H1 (cell line): ENCODE data around the gene RAD23B. TPM values are rescaled to one million over a fixed set of nuclear protein-coding genes. Genes with fewer than 3 reads are reported as not detected.

Experiments
- CTCF ChIA-PET: fragments of 300-600 bp; sonication (Branson Sonifier 250); formaldehyde crosslinking; loops from one replicate; lab custom pipeline; 2021; ENCODE audit not compliant: partially characterized antibody; lab: Charles Lee
- POLR2A ChIA-PET: fragments of 300-600 bp; sonication (Branson Sonifier 250); formaldehyde crosslinking; loops from one replicate; lab custom pipeline; 2021; ENCODE audit warnings: inconsistent platforms; ENCODE audit not compliant: partially characterized antibody; lab: Charles Lee
- DNase-seq, 2 experiments: peaks; one replicate each; pipeline versions ENCODE4 v3.0.0 to v3.0.0-alpha.2; 2010 to 2022; ENCODE audit warnings: low spot score in 2 of 2, low read depth in 1 of 2, mixed read lengths in 1 of 2
- FAIRE-seq: peaks from 2 replicates; lab custom pipeline; 2011; peaks lifted over from hg19 to GRCh38; lab: Jason Lieb, UNC
- H2AFZ ChIP-seq: 2 replicates; pipeline ENCODE4 v1.8.1; 2012; ENCODE audit warnings: low read length, inconsistent platforms
- H2AK5ac ChIP-seq: 2 replicates; pipeline ENCODE4 v1.6.1; 2013; ENCODE audit warnings: low read depth, low read length
- H2BK120ac ChIP-seq: replicated peaks from 2 replicates; pipeline ENCODE3; 2013; ENCODE audit warnings: low read depth, low read length, inconsistent platforms
- H2BK12ac ChIP-seq: 2 replicates; pipeline ENCODE4 v1.6.1; 2013; ENCODE audit warnings: low read depth, low read length
- H2BK15ac ChIP-seq: 2 replicates; pipeline ENCODE4 v1.6.1; 2013; ENCODE audit warnings: low read length
- H2BK20ac ChIP-seq: 2 replicates; pipeline ENCODE4 v1.6.1; 2013; ENCODE audit warnings: low read length
- H2BK5ac ChIP-seq: 2 replicates; pipeline ENCODE4 v1.6.1; 2013; ENCODE audit warnings: low read depth, low read length
- H3K14ac ChIP-seq: 2 replicates; pipeline ENCODE4 v1.6.1; 2013; ENCODE audit warnings: inconsistent platforms; ENCODE audit not compliant: insufficient read length
- H3K18ac ChIP-seq: 2 replicates; pipeline ENCODE4 v1.6.1; 2013; ENCODE audit warnings: low read length; ENCODE audit errors: extremely low read depth
- H3K23ac ChIP-seq: 2 replicates; pipeline ENCODE4 v1.6.1; 2013; ENCODE audit warnings: inconsistent platforms; ENCODE audit not compliant: insufficient read length
- H3K23me2 ChIP-seq: 2 replicates; pipeline ENCODE4 v1.6.1; 2013; ENCODE audit warnings: low read depth, low read length
- H3K27ac ChIP-seq: 2 replicates; pipeline ENCODE4 v1.6.1; 2011; ENCODE audit warnings: low read depth, low read length, inconsistent platforms
- H3K27me3 ChIP-seq, 4 experiments: replicated peaks in 1 of 4; 1 replicate in 1 of 4; 2 replicates in 3 of 4; pipeline versions ENCODE4 v1.6.1 to v1.8.1; 2011 to 2013; ENCODE audit warnings: low read length in 3 of 4, mild to moderate bottlenecking in 3 of 4, inconsistent platforms in 2 of 4, mixed read lengths in 2 of 4, moderate library complexity in 1 of 4; ENCODE audit not compliant: control insufficient read depth in 3 of 4, insufficient read depth in 3 of 4; ENCODE audit errors: extremely low read depth in 1 of 4
- H3K36me3 ChIP-seq, 4 experiments: 2 replicates each; pipeline versions ENCODE4 v1.6.1 to v1.8.1; 2011 to 2013; ENCODE audit warnings: mild to moderate bottlenecking in 4 of 4, low read length in 3 of 4, moderate library complexity in 2 of 4, control low read depth in 1 of 4, inconsistent platforms in 1 of 4; ENCODE audit not compliant: insufficient read depth in 4 of 4, control insufficient read depth in 2 of 4
- H3K4ac ChIP-seq: replicated peaks from 2 replicates; pipeline ENCODE3; 2013; ENCODE audit warnings: low read length, low read depth, mixed read lengths, inconsistent platforms; ENCODE audit not compliant: insufficient read length
- H3K4me1 ChIP-seq, 4 experiments: replicated peaks in 1 of 4; 1 replicate in 1 of 4; 2 replicates in 3 of 4; pipeline versions ENCODE4 v1.6.1 to v1.8.1; 2011 to 2013; ENCODE audit warnings: low read length in 3 of 4, inconsistent platforms in 2 of 4, mixed read lengths in 1 of 4; ENCODE audit not compliant: insufficient read depth in 4 of 4, control insufficient read depth in 3 of 4
- H3K4me2 ChIP-seq, 2 experiments: 2 replicates each; pipeline versions ENCODE4 v1.6.1 to v1.8.1; 2011 to 2013; ENCODE audit warnings: low read depth in 2 of 2, low read length in 2 of 2, control low read depth in 1 of 2, inconsistent platforms in 1 of 2, mild to moderate bottlenecking in 1 of 2; ENCODE audit not compliant: insufficient read depth in 1 of 2
- H3K4me3 ChIP-seq, 4 experiments: fragments of 200-600, 300-600 bp in 1 of 4; sonication (generic), shearing (Covaris generic), sonication (Bioruptor Twin) in 1 of 4; 2 replicates each; pipeline versions ENCODE4 v1.5.1 to v1.8.1; 2011 to 2016; ENCODE audit warnings: low read length in 4 of 4, low read depth in 3 of 4, control low read depth in 2 of 4, inconsistent platforms in 2 of 4, mild to moderate bottlenecking in 2 of 4, mixed read lengths in 1 of 4, moderate library complexity in 1 of 4; ENCODE audit not compliant: insufficient read depth in 2 of 4; ENCODE audit errors: extremely low read depth in 1 of 4
- H3K56ac ChIP-seq: replicated peaks from 2 replicates; pipeline ENCODE3; 2013; ENCODE audit warnings: low read depth, mild to moderate bottlenecking, mixed read lengths, low read length, inconsistent platforms; ENCODE audit not compliant: insufficient read length
- H3K79me1 ChIP-seq: 2 replicates; pipeline ENCODE4 v1.6.1; 2013; ENCODE audit warnings: low read depth, low read length, control low read depth
- H3K79me2 ChIP-seq, 2 experiments: 2 replicates each; pipeline versions ENCODE4 v1.6.1 to v1.8.1; 2012 to 2013; ENCODE audit warnings: low read length in 2 of 2, mild to moderate bottlenecking in 2 of 2, inconsistent platforms in 1 of 2; ENCODE audit not compliant: insufficient read depth in 2 of 2, control insufficient read depth in 1 of 2
- H3K9ac ChIP-seq, 4 experiments: replicated peaks in 1 of 4; 1 replicate in 1 of 4; 2 replicates in 3 of 4; pipeline versions ENCODE4 v1.6.1 to v1.8.1; 2011 to 2013; ENCODE audit warnings: low read depth in 3 of 4, low read length in 3 of 4, control low read depth in 2 of 4, mild to moderate bottlenecking in 2 of 4, moderate library complexity in 2 of 4, inconsistent platforms in 1 of 4; ENCODE audit errors: extremely low read depth in 1 of 4
- H3K9me3 ChIP-seq, 2 experiments: 2 replicates each; pipeline versions ENCODE4 v1.6.1 to v1.8.1; 2012 to 2013; ENCODE audit warnings: mild to moderate bottlenecking in 2 of 2, moderate library complexity in 2 of 2, control low read depth in 1 of 2, inconsistent platforms in 1 of 2, low read depth in 1 of 2, low read length in 1 of 2, mixed read lengths in 1 of 2; ENCODE audit not compliant: insufficient read depth in 2 of 2
- H4K20me1 ChIP-seq, 2 experiments: replicated peaks in 1 of 2; 2 replicates each; pipeline versions ENCODE3 to v1.8.1; 2011 to 2013; ENCODE audit warnings: inconsistent platforms in 2 of 2, low read length in 2 of 2, mild to moderate bottlenecking in 1 of 2; ENCODE audit not compliant: insufficient read depth in 2 of 2, control insufficient read depth in 1 of 2
- H4K5ac ChIP-seq: 2 replicates; pipeline ENCODE4 v1.6.1; 2013; ENCODE audit warnings: low read length, low read depth, mixed read lengths, inconsistent platforms; ENCODE audit not compliant: insufficient read length
- H4K8ac ChIP-seq: 2 replicates; pipeline ENCODE4 v1.8.0; 2013; ENCODE audit warnings: mild to moderate bottlenecking, moderate library complexity, low read length, inconsistent platforms; ENCODE audit not compliant: insufficient read depth; ENCODE audit errors: extremely low read depth
- H4K91ac ChIP-seq: replicated peaks from 2 replicates; pipeline ENCODE3; 2013; ENCODE audit warnings: low read length, mixed read lengths, inconsistent platforms; ENCODE audit not compliant: insufficient read length
- HDAC2 ChIP-seq, 2 experiments: fragments of 300-600 bp in 1 of 2; sonication (generic) in 1 of 2; IDR thresholded peaks; 2 replicates each; pipeline ENCODE4 v1.6.1; 2011 to 2012; ENCODE audit warnings: low read depth in 2 of 2, low read length in 2 of 2, mild to moderate bottlenecking in 2 of 2, moderate library complexity in 2 of 2, borderline replicate concordance in 1 of 2, inconsistent platforms in 1 of 2
- KDM1A ChIP-seq: fragments of 200-600, 300-600 bp; sonication (generic); IDR thresholded peaks from 2 replicates; pipeline ENCODE4 v1.7.1; 2016; ENCODE audit warnings: mild to moderate bottlenecking, low read length, borderline replicate concordance
- NRF1 ChIP-seq: IDR thresholded peaks from 2 replicates; pipeline ENCODE4 v1.6.1; 2011; ENCODE audit warnings: mild to moderate bottlenecking, low read depth, low read length, improper control_type of control experiment
- RAD21 ChIP-seq, 2 experiments: IDR thresholded peaks in 1 of 2; conservative IDR thresholded peaks in 1 of 2; 2 replicates each; pipeline ENCODE4 v1.6.1; 2011; ENCODE audit warnings: low read depth in 2 of 2, low read length in 2 of 2, improper control_type of control experiment in 1 of 2, inconsistent platforms in 1 of 2, mild to moderate bottlenecking in 1 of 2, moderate library complexity in 1 of 2
- RNF2 ChIP-seq: fragments of 200-900, 300-1000 bp; sonication (generic); IDR thresholded peaks from 2 replicates; pipeline ENCODE4 v1.7.1; 2016; ENCODE audit warnings: borderline replicate concordance, low read depth, mild to moderate bottlenecking, antibody characterized with exemption, low read length; ENCODE audit not compliant: poor library complexity, severe bottlenecking; ENCODE audit errors: missing control alignments
- WGBS, 2 experiments: shearing (Covaris generic) in 1 of 2; methylation state at CpG; one replicate each; pipeline versions ENCODE4 v1.1.6 to v1.1.7; 2013 to 2015; ENCODE audit warnings: low lambda C conversion rate in 2 of 2, mixed read lengths in 2 of 2, inconsistent platforms in 1 of 2, low coverage in 1 of 2, missing lambda C conversion rate in 1 of 2; ENCODE audit not compliant: insufficient replicate concordance in 2 of 2, insufficient coverage in 1 of 2, insufficient read length in 1 of 2; ENCODE audit errors: extremely low coverage in 1 of 2, missing lambda C conversion rate in 1 of 2; 5-methylcytosine and 5-hydroxymethylcytosine counted together
- polyA plus RNA-seq, 7 experiments: library from polyadenylated mRNA; depleted of rRNA in 3 of 7; stranded (reverse) in 5 of 7; unstranded in 2 of 7; fragments of >200 nt in 5 of 7; fragments of 200-250 nt in 2 of 7; gene quantifications; 1 replicate in 5 of 7; 2 replicates in 1 of 7; 4 replicates in 1 of 7; pipeline versions ENCODE4 v1.2.1 to v1.2.3, GENCODE V29; 2011 to 2013; ENCODE audit warnings: missing spikeins in 2 of 7, mixed read lengths in 2 of 7
- total RNA-seq: library from RNA; stranded (reverse); fragmentation: NEBNext Ultra II Directional; extraction: Animal tissue kit (Norgen Biotek cat#: 25700); gene quantifications from 2 replicates; pipeline ENCODE4 v1.2.1, GENCODE V29; 2021

The RAD23B gene
- total and polyA plus RNA-seq, 2 of the 8 experiments (the other 6 are each of a cell fraction or from before 2014, with no cell fraction given): 97.1 to 165 TPM

DNA sequence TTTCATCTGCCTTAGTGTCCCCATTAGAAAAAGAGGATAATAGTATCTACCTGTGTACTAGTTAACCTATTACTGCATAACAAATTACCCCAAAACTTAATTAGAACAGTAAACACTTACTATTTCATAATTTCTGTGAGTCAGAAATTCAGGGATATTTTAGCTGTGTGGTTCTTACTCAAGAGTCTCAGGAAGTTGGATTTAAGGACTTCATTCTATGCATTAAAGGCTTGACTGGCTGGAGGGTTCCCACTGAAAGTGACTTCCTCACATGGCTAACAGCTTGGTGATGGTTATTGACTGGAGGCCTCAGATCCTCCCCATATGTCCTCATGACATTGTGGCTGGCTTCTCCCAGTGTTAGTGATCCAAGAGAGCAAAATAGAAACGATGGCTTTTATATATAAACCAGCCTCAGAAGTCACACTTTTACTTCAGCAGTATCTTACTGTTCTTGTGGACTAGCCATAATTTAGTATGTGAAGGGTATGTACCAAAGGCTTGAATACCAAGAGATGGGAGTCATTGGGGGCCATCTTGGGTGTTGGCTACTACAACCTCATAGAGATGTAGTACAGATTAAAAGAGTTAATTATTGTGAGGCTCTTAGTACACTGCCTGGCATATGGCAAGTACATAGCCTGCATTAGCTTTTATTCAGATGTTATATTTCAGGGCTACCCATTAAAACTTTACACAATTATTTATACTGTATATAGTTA, 9.9 kb downstream of the RAD23B start:
- POLR2A ChIA-PET: interaction anchor here (0.6 to 2.0 kb wide), 2 partner anchors 9 to 120 kb away, joined by 3 to 10 read pairs; partner anchors contain the start of gene RAD23B

More for the DNA sequence above, 9.9 kb downstream of the RAD23B start:
- Histone ChIP-seq H3K4ac (no peak overlapping the region), H3K4me3 (no peak overlapping the region), H3K36me3 (no peaks in the 10 kb centered on the region), H2BK12ac (no peak overlapping the region), H2BK5ac (no peak overlapping the region), H2BK15ac (no peak overlapping the region), H3K79me2 (peaks cover 78 to 100% of the 10 kb centered on the region in 2 experiments), H4K20me1 (peaks cover 37 to 45% of the 10 kb centered on the region in 2 experiments), H3K23ac (no peak overlapping the region)
- DNase-seq: no peak
- TF ChIP-seq RAD21 (IDR thresholded peaks at IDR 0.05 in 1 of 2, conservative IDR thresholded peaks at IDR 0.05 in 1 of 2; ENCODE audit: low read depth in 2 of 2, low read length in 2 of 2) (no peak), KDM1A (no peak), RNF2 (no peak), NRF1 (no peak), HDAC2 (IDR thresholded peaks at IDR 0.05; ENCODE audit: borderline replicate concordance in 1 of 2, low read depth in 2 of 2, low read length in 2 of 2) (no peak)
- TF ChIP-seq, all 59 proteins: peak for 0
- peaks cover 0 to 14% (median 5%) of the 10 kb centered on the region in 4 experiments; a peak in 4 of 7 replicates for H3K4me1 ChIP-seq
- H4K91ac ChIP-seq: no peak overlapping the region
- no peaks in the 10 kb centered on the region; the same call in 1 of the 2 replicates for H3K79me1 ChIP-seq
- no peak overlapping the region for H3K4me2 ChIP-seq
- H3K9ac ChIP-seq: no peak overlapping the region
- H4K8ac ChIP-seq: no peak overlapping the region
- H3K14ac ChIP-seq: no peak overlapping the region
- H3K18ac ChIP-seq: no peak overlapping the region
- H2BK120ac ChIP-seq: no peak overlapping the region
- WGBS, 2 experiments: 81% methylated on average over 1 of the region's 1 CpG; no CpG with 5 or more reads in 1 of the 2 experiments
- CTCF ChIA-PET: no interaction called here
- H2BK20ac ChIP-seq: no peak overlapping the region
- no peak overlapping the region for H3K56ac ChIP-seq
- FAIRE-seq: no peak
- H3K9me3 ChIP-seq: no peaks in the 10 kb centered on the region
- no peak overlapping the region for H3K27ac ChIP-seq
- no peak overlapping the region for H4K5ac ChIP-seq
- H2AK5ac ChIP-seq: no peak overlapping the region
- H2AFZ ChIP-seq: no peak overlapping the region
- H3K27me3 ChIP-seq: no peaks in the 10 kb centered on the region
- no peaks in the 10 kb centered on the region for H3K23me2 ChIP-seq
